Hypothalamus (tissue), 51 donors: Measurements from ENCODE around the gene RPA1.

Source experiments
- DNase-seq, 51 donors: peaks; one replicate each; lab custom pipeline; 2025; lab: John Stamatoyannopoulos, UW

The RPA1 gene

DNA sequence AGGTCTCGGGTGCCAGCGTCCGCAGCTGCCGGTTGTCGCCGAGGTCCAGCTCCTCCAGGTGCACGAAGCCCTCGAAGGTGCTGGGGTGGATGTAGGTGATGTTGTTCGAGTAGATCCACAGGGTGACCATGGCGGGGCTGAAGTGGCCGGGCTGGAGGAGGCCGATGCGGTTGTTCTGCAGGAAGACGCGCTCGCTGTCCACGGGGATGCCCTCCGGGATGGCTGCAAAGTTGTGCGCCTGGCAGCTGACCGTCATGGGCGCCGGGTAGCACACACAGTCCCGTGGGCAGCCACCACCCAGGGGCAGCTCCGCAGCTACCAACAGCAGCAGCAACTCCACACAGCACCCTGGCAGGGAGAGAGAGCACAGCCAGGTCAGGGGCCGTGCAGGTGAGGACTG, 107.7 kb downstream of the RPA1 start:
- DNase-seq: no peak

DNA sequence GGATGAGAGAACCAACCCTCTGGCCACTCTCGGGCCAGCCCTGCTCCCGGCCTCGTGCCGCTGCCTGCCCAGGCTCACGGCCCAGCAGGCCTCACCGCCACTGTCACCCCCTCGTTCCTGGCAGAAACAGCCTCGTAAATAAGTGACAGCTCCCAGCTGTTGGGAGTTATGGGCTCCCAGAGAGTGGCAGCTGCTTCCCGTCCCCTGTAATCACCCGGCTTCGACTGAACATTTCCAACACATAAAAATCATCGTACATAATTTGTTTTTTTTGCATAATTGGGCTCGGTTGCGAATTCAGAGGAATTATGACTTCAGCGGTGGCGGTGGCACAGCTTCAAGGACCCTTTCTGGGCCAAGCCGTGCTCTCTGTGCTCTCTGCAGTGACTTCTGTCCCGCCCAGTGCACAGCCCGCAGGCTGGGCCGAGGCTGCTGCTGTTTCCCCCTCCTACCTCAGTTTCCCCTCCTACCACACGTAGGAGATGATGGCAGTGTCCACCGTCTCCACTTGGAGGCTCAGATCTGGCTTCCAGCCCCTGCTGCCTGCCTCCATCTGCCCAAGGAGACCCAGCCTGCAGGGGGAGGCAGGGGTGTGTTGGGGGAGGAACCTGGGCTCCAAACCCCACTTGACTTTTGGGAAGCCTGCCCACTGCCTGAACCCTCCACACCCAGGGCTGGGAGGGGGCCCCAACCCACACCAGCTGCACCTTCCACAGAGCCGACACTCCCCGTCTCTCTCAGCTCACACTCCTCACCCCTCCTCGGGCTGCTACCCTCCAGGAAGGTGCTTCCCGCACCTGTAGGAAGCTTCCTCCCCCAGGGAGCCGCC, 110.4 kb downstream of the RPA1 start:
- DNase-seq: no peak

DNA sequence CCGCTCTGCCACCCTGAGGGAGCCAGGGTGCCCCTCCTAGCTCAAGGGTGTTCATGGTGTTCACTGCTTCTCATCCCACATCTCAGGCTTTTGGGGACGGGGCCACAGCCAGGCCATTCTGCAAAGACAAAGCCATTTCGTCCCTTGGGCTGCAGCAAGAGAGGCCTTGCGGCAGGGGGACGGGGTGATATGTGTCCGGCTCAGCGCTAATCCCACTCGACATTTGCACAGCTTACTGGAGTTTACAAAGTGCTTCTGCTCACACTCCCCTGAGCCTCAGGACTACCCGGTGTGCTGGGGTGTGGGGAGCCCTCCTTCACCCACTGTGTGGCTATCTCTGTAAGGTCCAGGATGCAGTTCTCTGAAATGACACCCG, 111.0 kb downstream of the RPA1 start:
- DNase-seq: no peak

DNA sequence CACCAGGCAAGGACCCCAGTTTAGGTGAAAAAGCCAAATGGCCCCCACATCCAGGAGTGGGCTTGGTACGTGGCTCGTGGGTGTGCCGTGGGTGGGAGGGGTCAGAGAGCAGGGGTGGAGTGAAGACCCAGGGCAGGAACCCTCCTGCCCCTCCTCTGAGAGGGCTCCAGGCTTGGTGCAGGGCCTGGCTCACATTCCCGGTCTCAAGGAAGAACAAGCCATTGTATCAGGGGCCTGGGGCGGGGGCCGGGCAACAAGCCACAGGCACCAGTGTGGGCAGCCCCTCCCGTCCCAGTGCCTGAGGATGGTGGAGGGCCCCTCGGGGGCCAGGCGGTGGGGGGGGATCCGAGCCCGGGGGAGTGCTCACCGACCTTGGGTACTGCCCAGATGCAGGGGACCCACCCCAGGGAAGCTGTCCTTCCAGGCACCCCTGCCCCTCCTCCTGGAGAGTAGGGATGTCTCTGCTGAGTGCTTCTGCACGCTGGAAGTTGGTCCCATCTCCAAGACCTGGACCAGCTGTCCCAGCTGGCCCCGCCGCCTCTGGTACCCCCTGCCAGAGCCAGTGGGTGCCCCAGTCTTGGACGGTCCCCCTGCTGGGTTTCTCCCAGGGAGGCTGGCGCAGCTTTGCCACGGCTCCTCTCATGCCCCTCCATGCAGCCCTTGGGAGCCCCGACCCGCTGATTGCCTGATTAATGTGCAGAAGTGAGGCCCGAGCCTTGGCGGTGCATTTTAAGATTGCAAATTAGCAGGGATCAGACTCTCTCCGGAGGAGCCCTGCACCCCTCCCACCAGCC, 111.7 kb downstream of the RPA1 start:
- peak in 1 of 51 donors; percentile 3 for DNase-seq

DNA sequence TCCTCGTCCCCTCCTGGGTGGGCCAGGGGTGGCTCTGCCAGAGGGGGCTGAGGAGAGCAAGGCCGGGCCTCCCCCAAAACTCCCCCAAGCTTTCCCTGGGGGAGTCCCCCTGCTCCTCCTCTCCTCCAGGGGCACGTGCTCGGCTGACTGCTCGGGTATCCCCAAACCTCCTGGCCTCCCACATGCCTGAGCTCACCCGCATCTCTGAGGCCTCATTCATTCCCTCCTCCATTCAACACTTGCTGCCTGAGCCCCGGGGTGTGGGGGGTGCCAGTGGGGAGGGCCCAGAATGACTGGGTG, 112.2 kb downstream of the RPA1 start:
- no peak for DNase-seq

DNA sequence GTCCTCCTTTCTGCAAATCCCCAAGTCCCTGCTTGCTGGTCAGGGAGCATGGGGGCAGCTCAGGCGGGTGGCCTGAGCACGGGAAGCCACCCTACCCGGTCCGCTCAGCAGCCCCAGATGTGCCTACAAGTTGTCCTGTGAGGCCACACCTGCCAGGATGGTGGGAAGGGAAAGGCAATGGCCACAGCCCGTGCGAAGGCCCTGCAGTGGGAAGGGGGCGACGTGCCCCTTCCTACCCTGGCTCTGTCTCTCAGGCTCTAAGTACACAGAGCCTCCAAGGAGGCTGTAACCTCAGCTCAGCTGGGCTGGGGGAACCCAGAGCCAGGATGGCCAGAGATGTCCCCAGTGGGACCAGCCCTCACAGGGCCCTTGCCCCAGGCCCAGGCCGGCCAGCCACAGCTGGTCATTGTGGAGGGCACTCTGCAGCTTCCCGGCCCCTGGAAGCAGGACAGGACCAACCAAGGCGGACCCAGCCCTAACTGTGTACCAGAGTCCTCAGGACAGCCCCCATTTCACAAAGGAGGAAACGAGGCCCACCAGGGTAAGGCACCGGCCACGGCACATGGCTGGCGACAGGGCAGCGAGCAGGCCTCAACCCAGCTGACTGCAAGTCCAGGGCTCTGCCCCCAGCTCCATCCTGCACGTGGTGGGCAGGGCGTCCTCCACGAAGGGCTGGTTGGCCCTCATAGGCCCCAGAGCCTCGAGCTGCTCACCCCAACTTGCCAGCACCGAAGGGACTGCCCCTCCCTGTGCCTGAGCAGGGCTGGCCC, 113.0 kb downstream of the RPA1 start:
- DNase-seq: no peak

DNA sequence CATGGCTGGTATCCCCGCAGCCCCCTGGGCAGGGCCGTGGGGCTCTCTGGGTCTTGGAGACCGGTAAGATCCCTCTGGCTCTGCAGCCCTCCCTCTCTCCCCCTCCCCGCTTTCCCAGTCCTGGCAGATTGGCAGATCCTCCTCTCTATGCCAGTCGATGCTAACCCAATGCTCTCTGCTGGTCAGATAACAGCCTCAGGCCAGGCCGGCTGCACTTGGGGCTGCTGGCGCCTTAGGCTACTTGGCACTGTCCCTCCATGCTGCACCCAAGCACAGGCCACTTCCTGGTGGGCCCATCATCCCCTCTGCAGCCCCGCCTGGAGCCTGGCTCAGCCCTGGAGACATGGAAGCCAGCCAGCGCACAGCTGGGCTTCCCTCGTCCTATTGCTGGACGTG, 113.6 kb downstream of the RPA1 start:
- no peak for DNase-seq

DNA sequence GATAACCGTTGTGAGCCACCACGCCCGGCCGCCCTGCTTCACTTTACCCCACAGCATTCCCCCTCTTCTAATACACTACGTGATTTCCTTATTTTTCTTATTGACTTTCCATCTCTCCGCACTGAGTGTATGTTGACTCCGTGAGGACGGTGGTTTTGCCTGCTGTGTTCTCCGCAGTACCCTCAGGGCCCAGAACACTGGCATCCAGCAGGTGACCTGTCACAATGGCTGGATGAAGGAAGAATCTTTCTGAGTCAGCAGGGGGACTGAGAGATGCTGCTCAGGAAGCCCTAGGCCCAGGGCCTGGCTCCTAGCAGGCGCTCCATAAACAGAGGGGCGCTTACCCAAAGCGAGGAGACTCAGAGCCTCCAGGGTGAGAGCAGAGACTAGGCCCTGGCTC, 115.8 kb downstream of the RPA1 start:
- DNase-seq: no peak

DNA sequence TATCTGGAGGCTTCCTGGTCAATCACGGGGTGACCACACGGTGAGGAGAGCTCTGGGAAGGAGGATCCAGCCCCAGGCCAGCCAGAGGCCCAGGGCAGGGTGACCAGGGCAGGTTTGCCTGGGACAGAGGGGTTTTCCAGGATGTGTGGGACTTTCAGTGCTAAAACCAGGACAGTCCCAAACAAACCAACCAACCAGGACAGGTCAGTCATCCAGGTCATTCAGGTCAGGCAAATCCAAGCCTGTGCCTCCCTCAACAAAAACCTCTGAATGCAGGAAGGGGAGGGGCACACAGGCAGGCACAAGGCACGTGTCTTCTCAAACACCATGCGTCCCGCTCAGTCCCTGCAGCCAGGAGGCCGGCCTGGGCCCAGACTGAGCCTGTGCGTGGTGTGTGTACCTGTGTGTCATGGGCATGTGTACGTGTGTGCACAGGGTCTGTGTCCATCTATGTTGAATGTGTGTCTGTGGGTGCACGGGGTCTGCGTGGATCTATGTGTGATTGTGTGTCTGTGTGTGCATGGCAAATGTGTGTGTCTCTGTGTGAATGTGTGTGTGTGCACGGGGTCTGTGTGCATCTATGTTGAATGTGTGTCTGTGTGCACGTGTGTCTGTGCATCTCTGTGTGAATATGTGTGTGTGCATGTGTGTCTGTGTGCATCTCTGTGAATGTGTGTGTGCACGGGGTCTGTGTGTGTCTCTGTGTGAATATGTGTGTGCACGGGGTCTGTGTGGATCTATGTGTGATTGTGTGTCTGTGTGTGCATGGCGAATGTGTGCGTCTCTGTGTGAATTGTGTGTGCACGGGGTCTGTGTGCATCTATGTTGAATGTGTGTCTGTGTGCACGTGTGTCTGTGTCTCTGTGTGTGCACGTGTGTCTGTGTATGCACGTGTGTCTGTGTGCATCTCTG, 116.5 kb downstream of the RPA1 start:
- no peak for DNase-seq

DNA sequence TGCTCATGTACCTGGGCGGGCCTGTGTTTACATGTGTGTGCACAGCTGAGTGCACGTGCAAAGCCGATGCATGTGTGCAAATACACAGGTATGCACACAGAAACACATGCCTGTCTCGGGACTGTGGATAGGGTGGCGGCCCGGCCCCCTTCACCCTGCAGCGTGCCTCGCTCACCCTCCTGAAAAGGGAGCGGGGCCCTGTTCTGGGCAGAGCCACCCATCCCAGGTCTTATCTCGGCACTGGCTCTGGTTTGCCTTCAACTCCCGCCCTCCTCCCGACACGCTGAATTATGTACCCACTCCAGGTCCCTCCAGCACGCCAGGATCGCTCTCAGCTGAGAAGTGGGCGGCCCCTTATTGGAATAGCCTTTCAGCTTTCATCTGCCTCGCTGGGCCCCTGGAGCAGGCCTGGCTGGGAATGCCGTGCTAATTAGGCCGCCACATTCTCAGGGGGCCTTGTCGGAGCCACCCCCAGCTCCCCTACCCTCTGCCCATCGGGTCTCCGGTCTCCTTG, 117.5 kb downstream of the RPA1 start:
- DNase-seq: no peak

DNA sequence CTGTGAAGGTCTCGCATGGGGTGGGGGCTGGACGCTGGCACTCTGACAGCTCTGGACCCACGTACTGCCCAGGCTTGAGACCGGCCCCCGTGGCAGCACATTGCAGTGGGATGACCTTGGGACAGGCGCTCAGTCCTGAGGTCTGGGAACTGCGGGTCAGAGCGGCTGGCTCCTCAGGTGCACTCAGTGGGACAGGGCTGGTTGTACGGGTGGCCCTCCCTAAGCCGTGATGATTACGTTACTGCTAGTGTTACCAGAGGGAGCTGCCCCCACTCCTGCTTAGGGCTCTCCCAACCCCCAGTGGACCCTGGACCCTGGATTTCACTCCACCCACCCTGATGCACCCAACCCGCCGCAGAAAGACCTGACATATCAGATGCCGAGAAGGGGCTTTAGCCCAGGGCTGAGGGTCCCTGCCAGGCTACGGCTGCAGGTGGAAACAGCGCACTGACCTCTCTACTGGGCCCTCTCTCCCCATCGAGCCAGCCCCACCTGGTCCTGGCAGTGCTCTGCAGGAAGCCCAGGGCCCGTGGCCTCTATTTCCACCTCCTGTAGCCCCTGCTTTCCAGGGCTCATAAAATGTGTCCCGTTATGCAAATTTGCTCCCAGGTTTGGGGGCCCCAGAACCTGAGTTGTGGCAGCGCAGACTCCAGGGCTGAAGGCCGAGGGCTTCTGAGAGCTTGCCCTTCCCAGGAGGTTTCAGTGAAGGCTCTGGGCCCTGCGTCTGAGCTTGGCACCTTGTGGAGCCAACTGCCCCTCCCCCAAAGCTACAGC, 118.1 kb downstream of the RPA1 start:
- DNase-seq: no peak

DNA sequence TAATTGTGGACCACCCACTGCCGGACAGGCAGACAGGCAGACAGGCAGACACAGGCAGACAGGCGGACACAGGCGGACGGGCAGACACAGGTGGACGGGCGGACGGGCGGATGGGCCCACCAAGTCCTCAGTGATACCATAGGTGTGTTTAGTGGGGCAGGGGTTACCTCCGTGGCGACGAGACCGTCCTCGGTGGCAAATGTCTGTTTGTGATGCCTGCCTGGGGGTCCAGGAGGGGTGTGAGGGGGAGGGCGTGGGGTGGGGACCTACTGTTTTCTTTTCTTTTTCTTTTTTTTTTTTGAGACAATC, 118.7 kb downstream of the RPA1 start:
- no peak for DNase-seq
